Measurements from ENCODE around the gene FANCE. TPM values are rescaled to one million over a fixed set of nuclear protein-coding genes. Genes with fewer than 3 reads are reported as not detected.
"Not testable (repeated sequence)": the region's sequence is repeated elsewhere in the genome, so short reads cannot be mapped to it uniquely, and the experiment has no call there.

FANCE gene
- total RNA-seq, 1 donor from 2014 or later, result 18.3 TPM

DNA sequence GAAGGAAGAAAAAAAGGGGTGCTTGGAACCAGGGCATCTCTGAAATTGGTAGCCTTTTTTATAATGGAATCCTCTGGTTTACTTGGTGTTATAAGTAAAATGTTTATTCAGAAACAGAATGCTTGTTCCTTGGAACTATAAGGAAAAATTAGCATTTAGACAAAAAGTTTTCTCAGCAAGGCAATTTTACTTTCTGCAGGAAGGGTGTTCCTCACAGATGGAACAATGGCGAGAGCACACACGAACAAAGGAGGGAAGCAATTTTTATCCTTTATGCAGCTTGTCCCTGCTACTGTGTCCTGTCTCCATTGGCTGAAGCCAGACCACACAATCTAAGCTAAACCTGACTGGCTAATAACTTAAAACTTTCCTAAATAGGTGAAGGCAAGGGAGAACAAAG, 22.7 kb upstream of the FANCE start:
- DNase-seq (ENCODE audit: low read depth), result no peak

DNA sequence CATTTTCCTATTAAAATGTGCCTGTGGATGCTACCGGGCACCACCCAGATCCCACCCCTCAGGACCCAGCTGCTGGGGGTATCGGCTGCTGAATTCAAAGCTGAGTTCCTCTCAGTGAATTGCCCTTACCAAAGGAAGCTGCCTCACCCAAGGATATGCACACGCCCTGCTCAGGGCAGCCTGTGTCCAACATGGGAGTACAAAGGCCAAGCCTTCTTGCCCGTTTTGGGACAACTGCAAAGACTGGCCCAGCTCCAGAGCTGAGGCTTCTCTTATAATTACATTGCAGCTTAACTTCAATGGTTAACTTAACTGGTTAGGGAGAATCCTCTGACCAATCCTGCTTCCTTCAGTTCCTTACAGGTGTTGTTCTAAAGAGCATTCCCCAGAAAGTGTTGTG, 19.8 kb upstream of the FANCE start:
- no peak for DNase-seq (ENCODE audit: low read depth)

DNA sequence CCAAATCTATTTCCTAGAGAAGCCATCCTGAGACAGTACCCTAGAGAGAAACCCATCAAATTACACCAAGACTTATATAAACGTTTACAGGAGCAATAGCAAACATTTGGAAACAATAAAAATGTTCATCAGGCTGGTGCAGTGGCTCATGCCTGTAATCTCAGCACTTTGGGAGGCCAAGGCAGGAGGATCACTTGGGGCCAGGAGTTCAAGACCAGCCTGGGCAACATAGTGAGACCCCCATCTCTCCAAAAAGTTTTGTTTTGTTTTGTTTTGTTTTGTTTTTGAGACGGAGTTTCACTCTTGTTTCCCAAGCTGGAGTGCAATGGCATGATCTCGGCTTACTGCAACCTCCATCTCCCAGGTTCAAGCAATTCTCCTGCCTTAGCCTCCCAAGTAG, 19.4 kb upstream of the FANCE start:
- not testable (repeated sequence) for DNase-seq (ENCODE audit: low read depth)

DNA sequence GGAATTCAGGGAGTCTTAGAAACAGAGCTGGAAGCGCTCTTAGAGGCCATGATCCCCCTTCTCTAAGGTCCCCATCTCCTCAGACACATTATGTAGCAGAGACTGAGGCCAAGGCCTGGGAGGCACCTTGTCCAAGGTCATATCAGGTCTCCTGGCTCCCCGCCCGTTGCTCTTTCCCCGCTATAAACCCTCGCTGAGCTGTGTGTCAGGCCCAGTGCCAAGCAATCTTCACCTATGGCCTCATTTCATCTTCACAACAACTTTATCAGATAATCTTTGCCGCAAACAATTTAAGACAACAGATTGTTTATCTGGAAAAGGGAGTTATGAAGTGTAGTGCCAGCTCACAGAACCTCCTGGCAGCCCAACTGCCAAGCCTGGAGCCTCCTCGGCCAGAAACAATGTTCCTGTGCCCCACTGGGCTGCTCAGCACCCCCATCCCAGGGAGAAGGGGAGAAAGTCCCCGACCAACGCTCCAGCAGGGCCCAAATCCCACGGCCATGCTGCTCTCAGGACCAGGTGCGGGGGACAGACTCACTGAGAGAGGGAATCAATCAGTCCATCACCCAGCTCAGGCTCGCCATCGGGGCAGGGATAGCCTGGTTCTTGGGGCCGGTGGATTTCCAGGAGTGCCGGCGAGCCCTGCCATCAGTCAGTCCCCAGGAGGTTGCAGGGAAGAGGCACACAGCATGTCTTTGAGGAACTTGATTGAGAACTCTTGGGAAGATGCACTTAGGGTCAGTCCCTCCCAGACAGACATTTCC, 16.9 kb upstream of the FANCE start:
- no peak for DNase-seq (ENCODE audit: low read depth)

DNA sequence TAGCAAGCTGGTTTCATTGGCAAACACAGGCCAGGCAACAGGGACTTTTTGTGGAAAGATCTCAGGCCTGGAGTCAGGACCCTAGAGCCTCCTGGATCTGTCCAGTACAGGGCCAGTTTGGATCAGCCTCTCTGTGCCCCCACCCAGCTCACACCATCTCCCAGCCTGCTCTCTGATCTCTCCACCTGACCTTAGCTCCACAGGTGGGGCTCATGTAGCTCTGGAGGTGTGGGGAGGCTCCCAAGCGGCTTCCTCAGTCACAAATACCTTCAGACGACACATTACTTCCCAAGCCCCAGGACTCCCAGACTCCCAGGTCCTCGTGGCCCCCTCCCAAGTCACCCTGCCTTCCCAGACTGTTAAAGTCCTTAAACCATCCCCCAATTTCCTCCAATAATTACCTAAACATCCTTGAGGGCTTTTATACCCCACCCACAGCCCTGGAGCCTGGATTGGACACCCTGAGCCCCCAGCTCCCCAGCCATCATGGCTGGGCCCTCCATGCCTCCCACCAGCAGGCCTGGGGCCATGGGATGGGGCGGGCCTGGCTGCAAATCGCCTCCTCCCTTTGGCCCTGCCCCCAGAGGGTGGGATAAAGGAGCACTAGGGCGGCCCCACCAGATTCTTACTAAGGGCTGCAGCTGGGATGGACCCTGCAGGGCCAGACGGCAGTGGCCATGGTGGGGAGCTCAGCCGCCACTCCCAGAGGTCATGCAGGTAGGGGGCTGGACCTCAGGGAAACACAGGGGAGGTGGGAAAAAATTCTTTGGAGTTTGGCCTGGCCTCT, 15.9 kb upstream of the FANCE start:
- no peak for DNase-seq (ENCODE audit: low read depth)

DNA sequence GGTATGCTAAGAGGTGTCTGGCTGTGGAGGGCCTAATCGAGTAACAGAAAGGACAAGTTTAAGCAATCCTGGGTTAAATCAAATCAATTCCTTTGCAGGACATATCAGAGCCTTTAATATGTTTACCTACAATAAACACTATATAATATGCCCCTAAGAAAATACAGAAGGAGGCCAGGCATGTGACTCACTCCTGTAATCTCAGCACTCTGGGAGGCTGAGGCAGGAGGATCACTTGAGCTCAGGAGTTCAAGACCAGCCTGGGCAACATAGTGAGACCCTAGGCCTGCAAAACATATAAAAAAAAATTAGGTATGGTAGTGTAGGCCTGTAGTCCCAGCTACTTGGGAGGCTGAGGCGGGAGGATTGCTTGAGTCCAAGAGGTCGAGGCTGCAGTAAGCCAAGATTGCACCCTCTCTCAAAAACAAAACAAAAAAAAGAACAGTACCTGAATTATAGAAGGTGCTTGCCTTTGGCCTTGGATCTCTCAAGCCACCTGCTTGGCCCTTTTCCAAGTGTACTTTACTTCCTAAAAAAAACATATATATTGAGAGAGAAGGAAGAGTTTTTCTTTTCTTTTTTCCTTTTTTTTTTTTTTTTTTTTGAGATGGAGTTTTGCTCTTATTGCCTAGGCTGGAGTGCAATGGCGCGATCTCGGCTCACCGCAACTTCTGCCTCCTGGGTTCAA, 13.6 kb upstream of the FANCE start:
- not testable (repeated sequence) for DNase-seq (ENCODE audit: low read depth)

DNA sequence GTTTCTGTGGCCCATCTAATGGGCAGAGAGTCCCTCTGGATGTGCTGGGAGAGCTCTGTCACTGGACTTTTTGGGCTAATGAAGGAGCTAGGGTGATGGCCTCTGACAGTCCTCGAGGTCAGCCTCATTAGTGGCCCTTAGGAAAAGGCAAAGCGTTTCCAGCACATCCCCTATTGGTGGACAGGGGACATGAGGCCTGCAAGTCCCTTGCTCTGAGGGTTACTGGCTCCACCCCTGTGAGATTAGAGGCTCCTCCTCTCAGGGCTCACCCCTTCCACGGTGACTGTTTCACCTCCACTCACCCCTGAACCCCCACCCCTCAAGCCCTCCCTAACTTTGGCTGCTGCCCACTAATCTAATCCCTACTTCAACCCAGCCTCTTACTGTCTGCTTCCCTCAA, 12.8 kb upstream of the FANCE start:
- no peak for DNase-seq (ENCODE audit: low read depth)

DNA sequence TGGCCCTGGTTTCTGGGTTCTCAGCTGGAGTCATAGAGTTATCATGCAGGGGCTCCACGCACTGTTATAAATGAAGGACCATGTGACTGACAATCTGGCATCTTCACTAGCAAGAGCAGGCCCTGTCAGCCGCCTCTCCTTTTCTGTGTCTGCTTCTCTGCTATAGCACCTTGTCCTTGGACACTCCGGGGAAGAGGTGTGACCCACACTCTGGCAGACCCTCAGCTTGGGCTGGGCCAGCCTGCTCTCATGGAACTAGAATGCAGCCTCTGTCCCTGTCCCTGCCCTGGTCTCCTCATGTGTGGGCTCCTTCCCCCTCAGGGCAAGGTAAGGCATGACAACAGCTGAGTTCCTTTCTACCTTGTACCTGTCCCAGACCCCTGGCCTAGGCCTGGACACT, 10.9 kb upstream of the FANCE start:
- no peak for DNase-seq (ENCODE audit: low read depth)

DNA sequence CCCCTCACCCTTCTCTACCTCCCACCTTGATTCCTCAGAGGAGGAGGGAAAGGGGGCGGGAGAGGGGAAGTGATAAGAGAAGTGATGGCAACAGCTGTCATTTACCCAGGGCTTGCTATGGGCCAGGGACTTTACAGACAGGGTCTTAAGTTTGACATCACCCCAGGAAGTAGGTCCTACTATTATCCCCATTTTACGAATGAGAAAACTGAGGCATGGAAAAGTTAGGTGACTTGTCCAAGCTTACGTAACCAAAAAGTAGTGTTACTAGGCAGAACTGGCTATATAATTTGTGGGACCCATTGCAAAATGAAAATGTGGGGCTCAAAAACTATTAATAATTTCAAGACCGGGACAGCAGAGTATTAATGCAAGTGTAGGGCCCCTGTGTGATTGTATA, 10.5 kb upstream of the FANCE start:
- no peak for DNase-seq (ENCODE audit: low read depth)

DNA sequence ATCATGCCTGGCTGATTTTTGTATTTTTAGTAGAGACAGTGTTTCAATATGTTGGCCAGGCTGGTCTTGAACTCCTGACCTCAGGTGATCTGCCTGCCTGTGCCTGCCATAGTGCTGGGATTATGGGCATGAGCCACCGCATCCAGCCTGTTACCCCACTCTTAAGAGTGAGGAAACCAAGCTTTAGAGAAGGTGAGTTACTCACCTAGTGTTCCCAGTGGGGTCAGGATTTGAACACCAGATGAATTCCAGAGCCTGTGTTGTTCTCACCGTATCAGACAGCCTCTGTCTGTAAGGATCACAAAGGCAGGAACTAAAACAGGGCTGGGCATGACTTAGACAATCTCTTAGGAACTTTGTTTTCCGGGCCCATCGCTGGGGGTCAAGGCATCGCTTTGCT, 9.4 kb upstream of the FANCE start:
- no peak for DNase-seq (ENCODE audit: low read depth)

DNA sequence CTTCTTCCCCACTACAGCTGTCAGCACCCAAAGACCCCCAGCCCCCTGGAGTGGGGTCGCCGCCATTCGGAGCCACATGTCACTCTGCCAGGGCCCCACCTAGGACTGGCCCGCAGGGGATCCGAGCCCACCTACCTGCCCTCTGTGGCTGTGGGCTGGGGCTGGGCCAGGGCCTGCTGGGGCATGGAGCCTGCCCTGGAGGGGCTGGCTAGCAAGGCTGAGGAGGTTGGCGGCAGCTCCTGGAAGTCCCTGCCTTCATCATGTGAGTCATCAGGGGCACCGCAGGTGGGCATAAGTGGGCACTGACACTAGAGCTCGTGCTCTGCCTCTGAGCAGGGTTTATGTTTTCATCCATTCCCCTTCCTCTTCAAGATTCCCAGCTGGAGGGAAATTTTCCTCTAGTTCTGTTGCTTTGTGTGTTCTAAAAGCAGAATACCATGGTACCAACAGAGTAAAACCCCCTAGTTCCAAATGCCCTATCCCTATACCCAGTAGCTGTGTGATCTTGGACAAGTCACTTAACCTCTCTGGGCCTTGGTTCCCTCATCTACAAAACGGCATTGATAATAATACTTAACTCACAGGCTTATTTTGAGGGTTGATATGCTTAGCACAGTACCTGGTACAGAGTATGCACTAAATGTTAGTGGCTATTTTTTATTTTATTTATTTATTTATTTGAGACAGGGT, 8.7 kb upstream of the FANCE start:
- DNase-seq (ENCODE audit: low read depth), result no peak

DNA sequence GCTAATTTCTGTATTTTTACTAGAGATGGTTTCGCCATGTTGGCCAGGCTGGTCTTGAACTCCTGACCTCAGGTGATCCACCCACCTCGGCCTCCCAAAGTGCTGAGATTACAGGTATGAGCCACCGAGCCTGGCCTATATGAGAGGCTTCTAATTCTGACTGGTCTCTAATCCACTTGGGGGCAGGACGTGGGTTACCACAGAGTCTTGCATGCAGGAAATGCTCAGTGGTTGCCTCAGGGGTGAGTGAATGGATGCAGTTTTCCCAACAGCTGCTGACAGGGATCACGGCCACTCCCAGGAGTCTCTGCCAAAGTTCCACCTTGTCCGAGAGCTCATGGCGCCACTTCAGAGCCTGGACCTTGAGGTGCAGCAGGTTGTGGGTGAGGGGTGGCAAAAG, 6.4 kb upstream of the FANCE start:
- peak; percentile 65 for DNase-seq (ENCODE audit: low read depth)

DNA sequence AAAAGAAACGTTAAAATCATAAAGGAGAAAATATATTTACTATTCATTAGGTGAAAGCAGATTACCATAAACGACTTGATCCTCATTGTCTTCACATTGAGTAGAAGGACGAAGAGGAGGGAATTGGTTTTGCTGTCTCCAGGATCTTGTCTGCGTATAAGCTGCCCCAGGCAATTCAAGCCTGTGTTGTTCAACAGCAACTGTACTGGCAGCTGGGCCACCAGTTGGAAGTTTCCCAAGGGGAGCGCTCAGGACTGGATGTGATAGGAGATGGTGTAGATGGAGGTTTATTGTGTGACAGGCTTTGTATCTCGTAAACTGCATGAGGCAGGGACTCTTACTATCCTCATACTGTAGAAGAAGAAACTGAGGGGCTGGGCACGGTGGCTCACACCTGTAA, 3.9 kb upstream of the FANCE start:
- no peak for DNase-seq (ENCODE audit: low read depth)

DNA sequence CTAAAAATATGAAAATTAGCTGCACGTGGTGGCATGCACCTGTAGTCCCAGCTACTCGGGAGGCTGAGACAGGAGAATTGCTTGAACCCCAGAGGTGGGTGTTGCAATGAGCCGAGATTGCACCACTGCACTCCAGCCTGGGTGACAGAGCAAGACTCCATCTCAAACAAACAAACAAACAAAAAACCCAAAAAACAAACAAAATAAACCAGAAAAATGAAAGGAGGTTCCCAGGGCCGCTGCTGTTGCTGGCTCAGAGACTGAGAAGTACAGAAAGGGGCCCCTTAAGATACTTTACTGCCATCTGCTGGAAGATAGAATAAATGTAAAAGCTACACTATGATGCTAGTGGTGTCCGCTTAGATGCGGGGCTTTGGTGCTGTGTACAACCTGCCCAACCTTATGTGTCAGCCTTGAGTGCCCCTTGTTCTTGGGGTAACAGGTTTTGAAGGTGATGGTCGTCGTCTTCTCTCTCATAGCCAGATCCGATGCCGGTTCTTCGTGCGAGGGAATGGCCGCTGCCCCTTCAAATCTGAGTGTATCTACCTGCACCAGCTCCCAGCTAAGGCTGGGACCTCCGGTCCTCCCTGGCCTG, 2.8 kb upstream of the FANCE start:
- peak; percentile 71 for DNase-seq (ENCODE audit: low read depth)

DNA sequence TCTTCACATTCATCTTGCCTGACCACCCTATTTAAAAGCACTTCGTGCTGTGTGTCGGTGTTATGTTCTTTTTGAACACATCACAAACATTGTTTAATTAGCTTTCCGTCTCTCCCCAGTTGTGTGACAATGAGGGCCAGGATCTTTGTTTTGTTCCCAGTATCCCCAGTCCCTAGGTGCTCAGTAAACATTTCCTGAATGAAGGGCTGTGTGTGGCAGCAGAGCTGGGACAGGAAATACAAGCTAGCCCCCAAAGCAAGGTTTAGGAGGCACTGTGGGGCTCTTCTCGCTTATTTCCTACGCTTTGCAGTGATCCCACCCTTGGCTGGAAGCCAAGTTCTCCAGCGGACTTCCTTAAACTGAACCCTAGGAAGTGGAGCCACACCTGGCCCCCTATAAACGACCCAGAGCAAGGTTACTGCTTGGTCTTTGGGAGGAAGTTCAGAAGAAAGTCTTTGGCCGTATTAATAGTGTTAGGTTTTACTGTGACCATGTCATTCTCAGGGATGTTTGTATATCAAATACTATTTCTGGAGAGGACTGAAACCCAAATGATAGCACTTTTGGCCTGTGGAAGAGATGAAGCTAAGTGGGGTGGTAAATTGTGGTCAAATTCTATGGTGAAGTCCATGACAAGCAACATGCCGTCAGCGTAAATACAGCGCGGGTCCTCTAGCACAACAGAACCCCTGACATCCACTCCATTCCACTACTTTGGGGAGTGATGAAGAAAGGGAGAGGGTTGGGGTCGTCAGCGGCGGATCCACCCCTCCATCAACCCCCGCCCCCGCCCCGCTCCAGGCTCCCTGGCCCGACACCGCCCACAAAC, 570 bp upstream of the FANCE start:
- DNase-seq (ENCODE audit: low read depth), result no peak

DNA sequence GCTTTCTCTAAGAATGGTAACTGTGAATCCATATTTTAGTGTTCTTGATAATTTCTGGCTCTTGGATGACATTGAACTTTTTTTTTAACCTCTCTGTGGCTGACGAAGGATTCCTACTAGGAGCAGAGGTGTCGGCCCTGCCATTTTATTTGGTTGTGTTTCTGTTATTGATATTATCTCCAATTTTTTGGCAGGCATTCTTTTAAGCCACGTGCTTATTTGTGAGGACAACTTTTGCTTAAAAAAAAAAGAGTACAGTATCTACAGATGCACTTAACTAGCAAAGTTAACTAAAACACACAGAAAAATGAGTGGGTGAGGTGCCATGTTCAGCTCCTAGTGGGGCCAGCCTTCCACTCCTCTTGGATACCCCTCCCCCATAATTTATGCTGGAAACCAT, 1.1 kb downstream of the FANCE start:
- DNase-seq (ENCODE audit: low read depth), result no peak

DNA sequence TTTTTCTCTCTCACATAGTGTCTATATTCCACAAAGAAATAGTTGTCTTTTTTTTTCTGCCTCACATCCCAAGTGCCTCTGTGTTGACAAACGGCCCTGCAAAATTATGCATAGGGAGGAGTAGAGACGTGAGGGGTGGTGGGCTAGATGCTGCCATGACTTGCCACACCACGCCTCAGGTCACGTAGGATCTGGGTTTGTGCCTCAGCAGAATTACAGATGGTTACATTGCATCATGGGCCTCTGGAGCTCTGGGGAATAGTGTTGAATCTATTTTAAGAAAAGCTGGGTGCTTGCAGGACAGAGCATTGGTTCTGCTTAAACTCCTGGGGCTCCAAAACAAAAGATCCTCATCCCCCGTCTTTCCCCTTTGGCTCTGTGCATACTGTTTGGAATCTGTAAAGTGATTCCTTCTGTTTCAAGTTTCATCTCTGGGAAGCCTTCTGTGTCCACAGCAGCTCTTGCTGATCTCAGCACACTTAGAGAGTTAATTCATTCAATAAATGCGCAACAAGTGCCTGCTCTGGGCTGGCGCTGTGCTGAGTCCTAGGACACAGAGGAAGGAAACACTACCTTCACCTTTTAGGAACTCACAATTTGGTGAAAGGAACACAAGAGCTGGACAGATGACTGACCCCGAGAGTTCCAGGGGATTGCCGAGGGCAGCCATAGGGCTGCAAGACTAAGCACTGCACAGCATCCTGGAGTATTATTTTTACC, 2.4 kb downstream of the FANCE start:
- DNase-seq (ENCODE audit: low read depth), result no peak

DNA sequence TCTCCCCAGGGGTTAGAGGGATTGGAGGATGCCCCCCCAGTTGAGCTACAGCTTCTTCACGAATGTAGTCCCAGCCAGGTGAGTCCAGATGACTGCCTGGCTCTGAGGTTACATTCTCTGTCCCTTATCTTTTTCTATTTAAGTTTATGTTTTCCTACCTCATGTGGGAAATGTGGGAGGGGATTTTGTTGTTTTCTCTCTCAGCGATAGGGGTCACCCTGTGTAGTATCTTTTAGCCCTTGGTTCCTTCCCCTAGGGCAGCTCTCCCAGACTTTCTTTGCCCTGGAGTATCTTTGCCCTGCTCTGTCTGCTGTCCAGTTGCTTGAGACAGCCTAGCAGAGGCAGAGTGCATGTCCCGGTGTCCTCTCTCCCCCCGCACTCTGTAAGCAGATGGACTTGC, 5.8 kb downstream of the FANCE start:
- DNase-seq (ENCODE audit: low read depth), result no peak

DNA sequence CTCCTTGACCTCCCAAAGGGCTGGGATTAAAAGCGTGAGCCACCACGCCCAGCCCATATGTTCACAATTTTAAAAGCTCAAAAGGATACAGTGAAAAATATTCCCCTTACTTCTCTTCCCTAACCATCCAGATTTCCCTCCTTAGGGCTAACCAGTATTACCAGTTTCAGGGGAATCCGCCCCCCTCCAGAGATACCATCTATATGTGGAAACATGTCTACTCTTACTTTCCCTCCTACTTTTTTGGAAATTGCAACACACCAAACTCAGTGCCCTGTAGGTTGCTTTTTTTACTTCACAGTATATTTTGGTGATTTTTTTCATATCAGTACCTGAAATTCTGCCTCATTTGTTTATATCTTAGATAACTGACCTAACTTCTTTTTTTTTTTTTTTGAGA, 9.1 kb downstream of the FANCE start:
- DNase-seq (ENCODE audit: low read depth), result no peak

DNA sequence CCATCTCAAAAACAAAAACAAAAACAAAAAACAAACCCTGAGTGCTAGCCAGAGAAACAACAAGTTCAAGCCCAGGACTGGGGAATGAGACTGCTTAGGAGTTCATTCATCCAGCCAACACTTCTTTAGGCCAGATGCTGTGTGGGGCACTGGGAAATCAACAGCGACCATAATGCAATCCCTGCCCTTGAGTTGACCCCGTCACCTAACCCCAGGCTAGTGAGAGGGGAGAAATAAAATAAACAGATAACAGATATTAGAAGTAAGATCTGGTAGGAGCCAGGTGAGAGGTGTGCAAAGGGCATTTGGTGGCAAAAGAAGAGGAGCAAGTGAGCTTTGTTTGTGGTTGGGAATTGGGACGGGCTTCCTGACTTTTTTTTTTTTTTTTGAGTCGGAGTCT, 11.2 kb downstream of the FANCE start:
- DNase-seq (ENCODE audit: low read depth), result no peak
